Activated CD8-positive, alpha-beta memory T cell treated with anti-CD3 and anti-CD28 coated beads, Interleukin-2, amount 50 U/mL, for 1 hour (primary cell): Measurements from ENCODE around the gene UBE2D2.
"Not testable (repeated sequence)": the region's sequence is repeated elsewhere in the genome, so short reads cannot be mapped to it uniquely, and the experiment has no call there.

Experiments
- DNase-seq: peaks from one replicate; pipeline ENCODE4 v3.0.0-alpha.2; 2020; ENCODE audit errors: extremely low read depth

The UBE2D2 gene

GRCh38 chr5:139549162-139549894 is 11.8 kb upstream of the UBE2D2 start:
- no peak for DNase-seq

DNA sequence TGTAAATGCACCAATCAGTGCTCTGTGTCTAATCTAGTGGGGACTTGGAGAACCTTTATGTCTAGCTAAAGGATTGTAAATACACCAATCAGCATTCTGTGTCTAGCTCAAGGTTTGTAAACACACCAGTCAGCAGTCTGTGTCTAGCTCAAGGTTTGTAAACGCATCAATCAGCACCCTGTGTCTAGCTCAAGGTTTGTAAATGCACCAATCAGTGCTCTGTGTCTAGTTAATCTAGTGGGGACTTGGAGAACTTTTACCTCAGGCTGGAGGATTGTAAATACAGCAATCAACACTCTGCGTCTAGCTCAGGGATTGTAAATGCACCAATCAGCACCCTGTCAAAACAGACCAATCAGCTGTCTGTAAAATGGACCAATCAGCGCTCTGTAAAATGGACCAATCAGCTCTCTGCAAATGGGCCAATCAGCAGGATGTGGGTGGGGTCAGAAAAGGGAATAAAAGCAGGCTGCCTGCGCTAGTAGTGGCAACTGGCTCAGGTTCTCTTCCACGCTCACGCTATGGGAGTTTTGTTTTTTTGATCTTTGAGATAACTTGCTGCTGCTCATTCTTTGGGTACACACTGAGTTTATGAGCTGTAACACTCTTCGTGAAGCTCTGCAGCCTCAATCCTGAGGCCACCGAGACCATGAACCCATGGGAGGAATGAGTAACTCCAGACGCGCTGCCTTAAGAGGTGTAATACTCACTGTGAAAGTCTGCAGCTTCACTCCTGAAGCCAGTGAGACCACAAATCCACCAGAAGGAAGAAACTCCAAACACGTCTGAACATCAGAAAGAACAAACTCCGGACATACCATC is 10.9 kb upstream of the UBE2D2 start:
- DNase-seq: not testable (repeated sequence)

GRCh38 chr5:139551191-139551889 is 9.8 kb upstream of the UBE2D2 start:
- no peak for DNase-seq

- DNase-seq: no peak
Observed at GRCh38 chr5:139552893-139553575, 8.1 kb upstream of the UBE2D2 start.

DNA sequence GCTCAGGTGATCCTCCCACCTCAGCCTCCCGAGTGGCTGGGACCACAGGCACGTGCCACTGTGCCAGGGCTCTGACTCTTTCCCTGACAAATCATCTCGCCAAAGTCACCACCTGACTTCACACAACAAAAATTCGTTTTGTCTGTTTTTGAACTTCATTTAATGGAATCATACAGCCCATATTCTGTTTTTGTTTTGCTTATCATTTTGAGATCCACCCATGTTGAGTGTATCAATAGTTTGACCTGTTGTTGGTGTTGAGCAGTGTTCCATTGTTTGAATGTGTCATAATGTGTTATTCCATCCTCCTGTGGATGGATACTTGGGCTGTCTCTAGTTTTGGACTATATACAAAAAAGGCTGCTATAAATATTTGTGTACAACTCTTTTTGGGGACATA is 6.9 kb upstream of the UBE2D2 start:
- DNase-seq: no peak

GRCh38 chr5:139557811-139558210 is 3.3 kb upstream of the UBE2D2 start:
- no peak for DNase-seq

- DNase-seq: no peak
Observed at GRCh38 chr5:139561655-139562451, 714 bp downstream of the UBE2D2 start.

- no peak for DNase-seq
Observed at GRCh38 chr5:139562847-139563246, 1.7 kb downstream of the UBE2D2 start.

DNA sequence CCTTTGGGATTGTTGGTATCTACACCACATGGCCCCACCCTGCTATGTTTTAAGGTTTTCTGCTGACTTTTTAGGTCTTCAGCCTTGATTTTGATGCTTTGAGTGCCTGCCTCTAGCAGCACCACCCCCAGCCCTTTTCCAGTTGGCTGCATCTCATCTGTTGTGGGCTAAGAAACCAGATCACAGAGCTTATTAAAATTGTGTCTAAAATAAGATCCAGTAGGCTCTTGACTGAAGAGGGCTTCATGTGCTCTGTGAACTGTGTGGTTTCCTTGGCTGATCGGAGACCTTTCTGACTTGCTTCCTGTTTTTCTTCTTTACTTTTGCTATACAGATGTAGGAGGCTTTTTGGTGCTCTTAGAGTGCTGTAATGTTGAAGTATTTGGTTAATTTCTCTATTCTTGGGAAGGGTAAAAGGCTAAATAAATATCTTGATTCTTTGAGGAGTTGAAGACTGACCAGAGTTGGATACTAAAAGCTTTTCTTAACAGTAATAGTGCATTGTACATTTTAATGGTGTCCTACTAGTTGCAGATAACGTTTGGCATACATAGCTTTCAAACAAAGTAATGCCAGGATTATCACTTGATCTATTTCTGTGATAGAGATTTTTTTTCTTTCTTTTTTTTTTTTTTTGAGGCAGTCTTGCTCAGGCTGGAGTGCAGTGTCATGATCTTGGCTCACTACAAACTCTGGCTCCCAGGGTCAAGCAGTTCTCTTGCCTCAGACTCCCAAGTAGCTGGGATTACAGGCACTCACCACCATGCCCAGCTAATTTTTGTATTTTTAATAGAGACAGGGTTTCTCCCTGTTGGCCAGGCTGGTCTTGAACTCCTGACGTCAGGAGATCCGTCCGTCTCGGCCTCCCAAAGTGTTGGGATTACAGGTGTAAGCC is 4.5 kb downstream of the UBE2D2 start:
- DNase-seq: peak; percentile 39

- DNase-seq: no peak
Observed at GRCh38 chr5:139566611-139567010, 5.5 kb downstream of the UBE2D2 start.

DNA sequence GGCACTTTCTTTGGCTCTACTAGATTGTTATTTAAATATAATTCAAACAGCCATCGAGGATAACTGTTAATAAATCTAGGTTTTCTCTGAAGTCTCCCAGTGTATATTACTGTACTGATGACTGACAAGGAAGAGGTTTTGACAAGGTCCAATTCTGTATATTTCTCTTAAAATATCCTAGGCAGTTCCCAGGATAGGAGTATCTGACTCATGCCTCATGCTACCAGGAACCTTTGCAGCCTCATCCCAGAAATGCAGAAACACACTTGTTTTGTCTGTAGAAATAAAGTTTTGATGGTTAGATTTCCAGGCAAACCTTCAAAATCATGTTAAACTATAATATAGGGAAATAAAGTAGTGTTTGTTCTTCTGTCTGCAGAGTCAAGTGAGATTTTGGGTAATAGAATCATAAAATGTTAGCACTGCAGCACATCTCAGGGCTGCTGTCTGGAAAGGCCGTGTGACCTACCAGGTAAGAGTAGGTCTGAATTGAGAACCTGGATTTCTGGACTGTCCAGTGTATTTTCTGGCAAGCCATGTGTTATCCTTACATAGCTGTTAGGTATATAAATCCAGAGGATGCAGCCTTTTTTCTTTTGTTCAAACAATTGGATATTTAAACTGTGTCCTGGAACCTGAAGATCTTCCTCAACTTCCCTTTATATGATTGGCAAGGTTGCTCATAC is 8.3 kb downstream of the UBE2D2 start:
- no peak for DNase-seq

- no peak for DNase-seq
Observed at GRCh38 chr5:139571543-139571942, 10.4 kb downstream of the UBE2D2 start.

- DNase-seq: no peak
Observed at GRCh38 chr5:139571966-139572365, 10.8 kb downstream of the UBE2D2 start.

GRCh38 chr5:139574641-139575312 is 13.6 kb downstream of the UBE2D2 start:
- DNase-seq: no peak

GRCh38 chr5:139575313-139575646 is 14.1 kb downstream of the UBE2D2 start:
- DNase-seq: no peak

DNA sequence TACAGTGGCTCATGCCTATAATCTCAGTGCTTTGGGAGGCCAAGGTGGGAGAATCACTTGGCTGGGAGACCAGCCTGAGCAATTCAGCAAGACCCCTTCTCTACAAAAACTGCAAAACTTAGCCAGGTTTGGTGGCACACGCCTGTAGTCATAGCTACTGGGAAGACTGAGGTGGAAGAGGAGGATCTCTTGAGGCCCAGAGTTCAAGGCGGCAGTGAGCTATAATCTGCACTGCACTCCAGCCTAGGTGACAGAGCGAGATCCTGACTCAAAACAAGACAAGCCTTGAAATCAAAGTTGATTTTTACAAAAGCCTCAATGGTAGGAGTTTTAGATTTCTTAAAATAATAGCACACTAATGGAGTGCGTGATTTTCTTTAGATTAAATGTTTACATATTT is 14.6 kb downstream of the UBE2D2 start:
- no peak for DNase-seq

GRCh38 chr5:139577689-139578290 is 16.7 kb downstream of the UBE2D2 start:
- no peak for DNase-seq

DNA sequence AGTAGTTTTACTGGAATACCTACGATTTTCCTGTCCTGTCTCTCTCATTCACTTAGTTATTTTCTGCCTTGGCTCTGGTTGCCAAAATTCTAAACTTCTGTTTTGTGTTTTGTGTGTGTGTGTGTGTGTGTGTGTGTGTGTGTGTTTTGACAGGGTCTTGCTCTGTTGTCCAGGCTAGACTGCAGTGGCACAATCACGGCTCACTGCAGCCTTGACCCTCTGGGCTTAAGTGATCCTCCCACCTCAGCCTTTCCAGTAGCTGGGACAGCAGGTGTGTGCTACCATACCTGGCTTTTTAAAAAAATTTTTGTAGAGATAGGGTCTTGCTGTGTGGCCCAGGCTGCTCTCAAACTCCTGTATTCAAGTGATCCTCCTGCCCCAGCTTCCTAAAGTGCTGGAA is 17.2 kb downstream of the UBE2D2 start:
- no peak for DNase-seq

DNA sequence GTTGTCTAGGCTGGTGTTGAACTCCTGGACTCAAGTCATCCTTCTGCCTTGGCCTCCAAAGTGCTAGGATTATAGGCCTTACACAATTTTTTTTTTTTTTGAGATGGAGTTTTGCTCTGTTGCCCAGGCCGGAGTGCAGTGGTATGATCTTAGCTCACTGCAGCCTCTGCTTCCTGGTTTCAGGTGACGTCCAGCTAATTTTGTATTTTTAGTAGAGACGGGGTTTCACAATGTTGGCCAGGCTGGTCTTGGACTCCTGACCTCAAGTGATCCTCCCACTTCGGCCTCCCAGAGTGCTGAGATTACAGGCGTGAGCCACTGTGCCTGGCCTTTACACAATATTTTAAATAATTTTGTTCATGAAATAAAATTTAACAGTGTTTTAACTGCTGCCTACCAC is 21.0 kb downstream of the UBE2D2 start:
- DNase-seq: not testable (repeated sequence)
